HL-60 (cell line): ENCODE results near the gene UBE2J2.

ENCODE experiments used
- DNase-seq, 2 experiments: peaks; one replicate each; pipeline ENCODE4 v3.0.0-alpha.2; 2010 to 2020; ENCODE audit warnings: low read depth in 1 of 2, low spot score in 1 of 2
- H3K27ac ChIP-seq: fragments of 250-450 bp; sonication (Bioruptor Pico); replicated peaks from 2 replicates; pipeline ENCODE4 v1.5.1; 2020; ENCODE audit warnings: mild to moderate bottlenecking, moderate library complexity
- H3K27me3 ChIP-seq: fragments of 250-450 bp; sonication (Bioruptor Pico); 2 replicates; pipeline ENCODE4 v1.5.1; 2021; ENCODE audit warnings: mild to moderate bottlenecking, moderate library complexity; ENCODE audit not compliant: insufficient read depth, poor library complexity, severe bottlenecking
- H3K4me3 ChIP-seq: replicated peaks from 2 replicates; pipeline ENCODE4 v1.5.1; 2011; ENCODE audit warnings: mild to moderate bottlenecking, control low read depth, low read length; ENCODE audit not compliant: insufficient read depth
- GABPA ChIP-seq: IDR thresholded peaks from 2 replicates; pipeline ENCODE4 v1.6.1; 2012; ENCODE audit warnings: low read depth
- POLR2AphosphoS5 ChIP-seq: IDR thresholded peaks from 2 replicates; pipeline ENCODE4 v1.6.1; 2012; ENCODE audit warnings: low read depth
- SPI1 ChIP-seq: IDR thresholded peaks from 2 replicates; pipeline ENCODE4 v1.6.1; 2012; ENCODE audit warnings: low read depth, mild to moderate bottlenecking, borderline replicate concordance
- TF ChIP-seq, protein P1 (sequence below): IDR thresholded peaks from 2 replicates; pipeline ENCODE4 v1.6.1; 2012; ENCODE audit warnings: low read depth; ENCODE audit not compliant: insufficient replicate concordance
- TF ChIP-seq, protein P2 (sequence below): IDR thresholded peaks from one replicate; pipeline ENCODE4 v1.5.1; 2011; ENCODE audit warnings: low read length, control low read depth, inconsistent platforms; ENCODE audit not compliant: insufficient read depth

Gene UBE2J2

DNA sequence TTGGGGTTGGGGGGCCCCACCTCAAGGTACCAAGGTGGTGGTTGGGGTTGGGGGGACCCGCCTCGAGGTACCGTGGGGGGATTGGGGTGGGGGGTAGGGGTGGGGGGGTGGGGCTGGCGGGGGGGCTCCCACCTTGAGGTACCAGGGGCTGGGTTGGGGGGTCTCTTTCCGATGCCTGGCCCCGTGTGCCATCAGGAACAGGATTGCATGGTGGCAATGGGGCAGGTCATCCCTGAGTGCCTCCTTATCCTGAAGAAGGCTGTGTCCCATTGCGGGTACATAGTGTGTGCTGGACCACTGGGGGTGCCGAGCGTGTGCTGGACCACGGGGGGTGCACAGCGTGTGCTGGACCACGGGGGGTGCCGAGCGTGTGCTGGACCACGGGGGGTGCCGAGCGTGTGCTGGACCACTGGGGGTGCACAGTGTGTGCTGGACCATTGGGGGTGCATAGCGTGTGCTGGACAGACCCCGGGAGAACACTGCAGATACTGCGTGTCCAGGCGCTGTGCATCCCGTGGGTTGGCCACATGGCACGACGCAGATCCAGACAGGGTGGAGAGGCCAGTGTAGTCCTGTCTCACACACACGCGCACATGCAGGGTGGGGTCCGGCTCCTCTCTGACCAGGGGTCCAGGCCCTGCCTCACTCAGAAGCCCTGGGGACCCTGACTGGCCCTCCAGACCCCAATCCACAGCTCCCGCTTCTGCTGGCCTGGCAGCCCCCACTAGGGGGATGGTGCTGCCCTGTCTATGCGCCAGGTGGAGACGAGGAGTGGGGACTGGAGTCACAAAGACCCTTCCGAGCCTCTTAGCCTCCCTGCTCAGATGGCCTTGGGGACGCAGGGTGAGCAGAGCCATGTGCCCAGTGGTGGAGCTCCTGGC, 10.8 kb upstream of the UBE2J2 start:
- H3K4me3 ChIP-seq = no peak overlapping the region
- H3K27me3 ChIP-seq = no peaks in the 10 kb centered on the region
- TF ChIP-seq, protein P1, sequence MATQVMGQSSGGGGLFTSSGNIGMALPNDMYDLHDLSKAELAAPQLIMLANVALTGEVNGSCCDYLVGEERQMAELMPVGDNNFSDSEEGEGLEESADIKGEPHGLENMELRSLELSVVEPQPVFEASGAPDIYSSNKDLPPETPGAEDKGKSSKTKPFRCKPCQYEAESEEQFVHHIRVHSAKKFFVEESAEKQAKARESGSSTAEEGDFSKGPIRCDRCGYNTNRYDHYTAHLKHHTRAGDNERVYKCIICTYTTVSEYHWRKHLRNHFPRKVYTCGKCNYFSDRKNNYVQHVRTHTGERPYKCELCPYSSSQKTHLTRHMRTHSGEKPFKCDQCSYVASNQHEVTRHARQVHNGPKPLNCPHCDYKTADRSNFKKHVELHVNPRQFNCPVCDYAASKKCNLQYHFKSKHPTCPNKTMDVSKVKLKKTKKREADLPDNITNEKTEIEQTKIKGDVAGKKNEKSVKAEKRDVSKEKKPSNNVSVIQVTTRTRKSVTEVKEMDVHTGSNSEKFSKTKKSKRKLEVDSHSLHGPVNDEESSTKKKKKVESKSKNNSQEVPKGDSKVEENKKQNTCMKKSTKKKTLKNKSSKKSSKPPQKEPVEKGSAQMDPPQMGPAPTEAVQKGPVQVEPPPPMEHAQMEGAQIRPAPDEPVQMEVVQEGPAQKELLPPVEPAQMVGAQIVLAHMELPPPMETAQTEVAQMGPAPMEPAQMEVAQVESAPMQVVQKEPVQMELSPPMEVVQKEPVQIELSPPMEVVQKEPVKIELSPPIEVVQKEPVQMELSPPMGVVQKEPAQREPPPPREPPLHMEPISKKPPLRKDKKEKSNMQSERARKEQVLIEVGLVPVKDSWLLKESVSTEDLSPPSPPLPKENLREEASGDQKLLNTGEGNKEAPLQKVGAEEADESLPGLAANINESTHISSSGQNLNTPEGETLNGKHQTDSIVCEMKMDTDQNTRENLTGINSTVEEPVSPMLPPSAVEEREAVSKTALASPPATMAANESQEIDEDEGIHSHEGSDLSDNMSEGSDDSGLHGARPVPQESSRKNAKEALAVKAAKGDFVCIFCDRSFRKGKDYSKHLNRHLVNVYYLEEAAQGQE = no peak
- no peak for TF ChIP-seq GABPA
- TF ChIP-seq, protein P2, sequence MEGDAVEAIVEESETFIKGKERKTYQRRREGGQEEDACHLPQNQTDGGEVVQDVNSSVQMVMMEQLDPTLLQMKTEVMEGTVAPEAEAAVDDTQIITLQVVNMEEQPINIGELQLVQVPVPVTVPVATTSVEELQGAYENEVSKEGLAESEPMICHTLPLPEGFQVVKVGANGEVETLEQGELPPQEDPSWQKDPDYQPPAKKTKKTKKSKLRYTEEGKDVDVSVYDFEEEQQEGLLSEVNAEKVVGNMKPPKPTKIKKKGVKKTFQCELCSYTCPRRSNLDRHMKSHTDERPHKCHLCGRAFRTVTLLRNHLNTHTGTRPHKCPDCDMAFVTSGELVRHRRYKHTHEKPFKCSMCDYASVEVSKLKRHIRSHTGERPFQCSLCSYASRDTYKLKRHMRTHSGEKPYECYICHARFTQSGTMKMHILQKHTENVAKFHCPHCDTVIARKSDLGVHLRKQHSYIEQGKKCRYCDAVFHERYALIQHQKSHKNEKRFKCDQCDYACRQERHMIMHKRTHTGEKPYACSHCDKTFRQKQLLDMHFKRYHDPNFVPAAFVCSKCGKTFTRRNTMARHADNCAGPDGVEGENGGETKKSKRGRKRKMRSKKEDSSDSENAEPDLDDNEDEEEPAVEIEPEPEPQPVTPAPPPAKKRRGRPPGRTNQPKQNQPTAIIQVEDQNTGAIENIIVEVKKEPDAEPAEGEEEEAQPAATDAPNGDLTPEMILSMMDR = no peak
- TF ChIP-seq POLR2AphosphoS5 = no peak
- no peak for TF ChIP-seq SPI1
- no peak for DNase-seq
- no peak overlapping the region for H3K27ac ChIP-seq

DNA sequence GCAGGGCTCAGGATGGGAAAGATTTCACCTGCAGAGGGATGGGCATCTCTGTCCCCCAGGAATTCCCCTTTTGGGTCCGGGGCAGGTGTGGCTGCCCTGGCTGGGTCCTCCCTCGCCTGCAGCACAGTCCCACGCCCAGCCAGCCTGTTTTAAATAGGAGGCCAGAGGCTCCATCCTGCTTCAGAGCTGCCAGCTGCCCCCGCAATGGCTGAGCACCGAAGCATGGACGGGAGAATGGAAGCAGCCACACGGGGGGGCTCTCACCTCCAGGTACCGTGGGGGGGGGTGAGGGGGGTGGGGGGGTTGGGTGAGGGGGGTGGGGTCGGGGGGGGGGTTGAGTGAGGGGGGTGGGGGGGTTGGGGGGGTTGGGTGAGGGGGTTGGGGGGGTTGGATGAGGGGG, 10.2 kb upstream of the UBE2J2 start:
- Histone ChIP-seq H3K27me3 (no peaks in the 10 kb centered on the region), H3K4me3 (no peak overlapping the region), H3K27ac (no peak overlapping the region)
- DNase-seq = no peak
- no peak for TF ChIP-seq POLR2AphosphoS5
- TF ChIP-seq GABPA = no peak
- TF ChIP-seq, protein P2 = no peak
- no peak for TF ChIP-seq SPI1
- TF ChIP-seq, protein P1 = no peak

DNA sequence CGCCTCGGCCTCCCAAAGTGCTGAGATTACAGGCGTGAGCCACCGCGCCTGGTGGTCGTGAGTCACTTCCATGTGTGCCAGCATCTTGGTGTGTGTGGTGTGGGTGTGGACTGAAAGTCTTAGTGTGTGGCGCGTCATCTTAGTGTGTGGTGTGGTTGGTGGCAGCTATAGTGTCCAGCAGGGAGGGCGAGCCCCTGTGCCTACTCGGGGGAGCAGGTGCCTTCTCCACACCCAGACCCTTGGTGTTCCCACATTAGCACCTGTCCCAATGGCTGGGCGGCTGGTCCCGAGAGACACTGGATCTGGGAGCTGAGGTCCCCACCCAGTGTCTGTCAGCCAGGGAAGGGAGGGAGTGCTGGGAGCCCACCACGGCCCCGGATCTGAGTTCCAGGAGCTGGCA, 9.3 kb upstream of the UBE2J2 start:
- no peak for DNase-seq
- TF ChIP-seq, protein P1 = no peak
- TF ChIP-seq POLR2AphosphoS5 = no peak
- no peak for TF ChIP-seq SPI1
- TF ChIP-seq, protein P2 = no peak
- no peak for TF ChIP-seq GABPA
- Histone ChIP-seq H3K27me3 (no peaks in the 10 kb centered on the region), H3K27ac (no peak overlapping the region), H3K4me3 (no peak overlapping the region)
